ENCODE measurements around the gene C14orf180.

The C14orf180 gene

GRCh38 chr14:104579507-104579906 is at the start of gene C14orf180:
Gene C14orf180, plus strand, starts transcription at chr14:104579764. Its CDS starts 6,667 bp downstream, at chr14:104586431.
- DNase-seq (ENCODE audit: low read depth) = no peak
- no peak within 1 kb of the TSS for H3K4me3 ChIP-seq (ENCODE audit: low read depth, low read length)
- TF ChIP-seq CTCF (IDR thresholded peaks at IDR 0.05; ENCODE audit: insufficient read depth, low read depth, low read length, missing control alignments) = no peak

- no peak for TF ChIP-seq CTCF (IDR thresholded peaks at IDR 0.05; ENCODE audit: insufficient read depth, low read depth, low read length, missing control alignments)
- DNase-seq (ENCODE audit: low read depth) = no peak
- no peak overlapping the region for H3K4me3 ChIP-seq (ENCODE audit: low read depth, low read length)
Observed at GRCh38 chr14:104530646-104531045, 48.9 kb upstream of the C14orf180 start.

- TF ChIP-seq CTCF (IDR thresholded peaks at IDR 0.05; ENCODE audit: insufficient read depth, low read depth, low read length, missing control alignments) = no peak
- DNase-seq (ENCODE audit: low read depth) = no peak
- H3K4me3 ChIP-seq (ENCODE audit: low read depth, low read length) = no peak overlapping the region
Observed at GRCh38 chr14:104531421-104532190, 48.0 kb upstream of the C14orf180 start.

- DNase-seq (ENCODE audit: low read depth) = no peak
- H3K4me3 ChIP-seq (ENCODE audit: low read depth, low read length) = no peak overlapping the region
- TF ChIP-seq CTCF (IDR thresholded peaks at IDR 0.05; ENCODE audit: insufficient read depth, low read depth, low read length, missing control alignments) = no peak
Observed at GRCh38 chr14:104532191-104532555, 47.4 kb upstream of the C14orf180 start.

- no peak overlapping the region for H3K4me3 ChIP-seq (ENCODE audit: low read depth, low read length)
- no peak for DNase-seq (ENCODE audit: low read depth)
- no peak for TF ChIP-seq CTCF (IDR thresholded peaks at IDR 0.05; ENCODE audit: insufficient read depth, low read depth, low read length, missing control alignments)
Observed at GRCh38 chr14:104534036-104534435, 45.5 kb upstream of the C14orf180 start.

GRCh38 chr14:104536942-104537612 is 42.5 kb upstream of the C14orf180 start:
- TF ChIP-seq CTCF (IDR thresholded peaks at IDR 0.05; ENCODE audit: insufficient read depth, low read depth, low read length, missing control alignments) = no peak
- no peak overlapping the region for H3K4me3 ChIP-seq (ENCODE audit: low read depth, low read length)
- DNase-seq (ENCODE audit: low read depth) = no peak
